GM12865 (cell line): ENCODE data around the gene TMOD3.
A peak's percentile ranks its signal among the peaks of the same experiment; 100 is the strongest.

Experiments
- DNase-seq: peaks from one replicate; pipeline ENCODE4 v3.0.0; 2010; ENCODE audit warnings: low read depth
- H3K4me3 ChIP-seq: 2 replicates; pipeline ENCODE4 v1.5.1; 2011; ENCODE audit warnings: mild to moderate bottlenecking, low read depth, low read length, control low read depth
- TF ChIP-seq, protein P1 (sequence below): IDR thresholded peaks from 2 replicates; pipeline ENCODE4 v1.5.1; 2011; ENCODE audit warnings: low read length, control low read depth, low read depth, inconsistent platforms; ENCODE audit not compliant: insufficient read depth; ENCODE audit errors: missing control alignments

Gene TMOD3

DNA sequence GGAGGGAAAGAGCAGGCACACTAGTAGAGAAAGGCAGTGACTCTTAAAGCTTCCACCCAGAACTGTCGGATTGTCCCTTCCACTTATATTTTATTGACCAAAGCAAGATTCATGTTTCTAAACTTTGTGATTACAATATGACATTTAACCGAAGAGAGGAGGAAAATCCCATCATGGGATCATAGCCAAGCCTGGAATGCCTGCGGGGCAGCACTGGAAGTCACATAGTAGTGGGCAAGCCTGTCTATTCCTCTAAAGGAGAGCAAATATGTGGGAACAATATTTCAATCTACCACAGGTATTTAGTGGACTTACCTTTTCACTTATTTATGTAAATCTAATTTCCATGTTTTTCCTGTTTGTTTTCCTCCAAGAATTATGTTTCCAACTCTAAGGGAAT, 3.8 kb upstream of the TMOD3 start:
- TF ChIP-seq, protein P1, sequence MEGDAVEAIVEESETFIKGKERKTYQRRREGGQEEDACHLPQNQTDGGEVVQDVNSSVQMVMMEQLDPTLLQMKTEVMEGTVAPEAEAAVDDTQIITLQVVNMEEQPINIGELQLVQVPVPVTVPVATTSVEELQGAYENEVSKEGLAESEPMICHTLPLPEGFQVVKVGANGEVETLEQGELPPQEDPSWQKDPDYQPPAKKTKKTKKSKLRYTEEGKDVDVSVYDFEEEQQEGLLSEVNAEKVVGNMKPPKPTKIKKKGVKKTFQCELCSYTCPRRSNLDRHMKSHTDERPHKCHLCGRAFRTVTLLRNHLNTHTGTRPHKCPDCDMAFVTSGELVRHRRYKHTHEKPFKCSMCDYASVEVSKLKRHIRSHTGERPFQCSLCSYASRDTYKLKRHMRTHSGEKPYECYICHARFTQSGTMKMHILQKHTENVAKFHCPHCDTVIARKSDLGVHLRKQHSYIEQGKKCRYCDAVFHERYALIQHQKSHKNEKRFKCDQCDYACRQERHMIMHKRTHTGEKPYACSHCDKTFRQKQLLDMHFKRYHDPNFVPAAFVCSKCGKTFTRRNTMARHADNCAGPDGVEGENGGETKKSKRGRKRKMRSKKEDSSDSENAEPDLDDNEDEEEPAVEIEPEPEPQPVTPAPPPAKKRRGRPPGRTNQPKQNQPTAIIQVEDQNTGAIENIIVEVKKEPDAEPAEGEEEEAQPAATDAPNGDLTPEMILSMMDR: no peak
- no peak for DNase-seq
- no peak overlapping the region for H3K4me3 ChIP-seq

DNA sequence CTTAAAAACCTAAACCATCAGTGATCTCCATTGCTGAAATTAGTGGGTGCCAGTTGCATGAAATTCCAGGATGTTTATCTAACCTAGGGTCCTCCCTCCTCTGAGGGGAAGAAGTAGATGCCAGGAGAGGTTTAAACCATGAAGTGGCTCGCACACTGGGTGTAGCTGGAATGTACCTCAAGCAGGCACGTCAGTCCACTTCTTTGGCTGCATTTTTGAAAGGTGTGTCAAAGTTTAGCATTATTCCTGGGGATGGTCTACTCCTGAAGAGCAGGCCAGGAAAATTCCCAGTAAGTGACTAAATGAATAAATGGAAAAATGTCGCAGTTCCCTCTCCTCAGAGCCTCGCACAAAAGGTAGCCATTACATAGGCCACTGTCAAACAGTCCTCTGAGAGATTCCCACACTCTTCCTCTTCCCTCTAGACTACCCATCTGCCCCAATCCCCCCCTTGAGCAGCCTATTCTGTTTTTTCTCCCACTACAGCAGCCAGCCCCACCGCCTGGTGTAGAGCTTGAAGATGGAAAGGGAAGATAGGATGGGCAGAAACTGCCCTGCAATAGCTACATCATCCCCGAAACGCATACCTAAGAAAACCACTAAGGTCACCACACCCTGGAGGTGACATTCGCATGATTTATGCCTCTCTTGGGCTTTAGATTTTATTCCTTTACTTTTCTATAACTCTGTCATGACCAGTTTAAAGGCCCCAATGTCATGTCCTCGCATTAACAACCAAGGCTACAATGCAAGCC, 655 bp upstream of the TMOD3 start:
- no peak overlapping the region for H3K4me3 ChIP-seq
- no peak for DNase-seq
- TF ChIP-seq, protein P1: no peak

DNA sequence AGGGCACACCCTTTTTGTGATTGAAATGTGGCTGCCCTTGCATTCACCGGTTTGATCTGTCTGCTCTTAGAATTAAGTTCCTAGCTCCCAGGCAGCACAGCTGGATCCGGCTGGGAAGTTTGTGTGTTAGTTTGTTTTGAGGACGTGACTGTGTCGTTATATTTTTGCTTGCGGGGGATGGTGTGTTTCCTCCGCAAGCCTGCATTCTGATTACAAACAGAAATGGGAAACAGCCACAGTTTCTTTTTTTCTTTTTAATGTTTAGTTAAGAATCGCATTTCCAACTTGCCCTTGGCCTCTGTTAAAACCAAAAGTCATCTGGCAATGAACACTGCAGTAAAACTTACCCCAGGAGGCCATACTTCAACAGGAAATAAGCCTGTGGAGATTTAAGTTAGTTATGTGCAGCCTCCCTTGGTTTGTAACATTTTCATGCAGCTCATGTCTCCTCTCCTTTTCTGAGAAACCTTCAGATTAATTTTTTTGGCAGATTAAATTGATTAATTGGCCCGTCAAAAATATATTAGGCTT, 888 bp downstream of the TMOD3 start:
- peak; percentile 37 for DNase-seq
- H3K4me3 ChIP-seq: peak overlapping the region; percentile 98
- TF ChIP-seq, protein P1: no peak

DNA sequence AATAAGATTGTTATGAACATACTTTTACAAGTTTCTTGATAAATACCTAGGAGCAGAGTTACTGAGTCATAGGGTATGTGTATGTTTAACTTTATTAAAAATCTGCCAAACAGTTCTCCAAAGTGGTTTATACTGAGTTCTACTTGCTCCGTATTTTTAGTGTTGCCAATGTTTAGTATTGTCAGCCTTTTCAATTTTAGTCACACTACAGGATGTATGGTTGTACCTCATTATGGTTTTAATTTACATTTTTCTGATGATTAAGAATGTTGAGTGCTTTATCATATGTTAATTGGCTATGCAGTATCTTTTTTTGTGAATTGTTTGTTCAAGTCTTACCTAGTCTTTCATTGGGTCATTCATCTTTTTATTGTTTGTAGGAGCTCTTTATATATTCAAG, 4.3 kb downstream of the TMOD3 start:
- TF ChIP-seq, protein P1: no peak
- no peak overlapping the region for H3K4me3 ChIP-seq

DNA sequence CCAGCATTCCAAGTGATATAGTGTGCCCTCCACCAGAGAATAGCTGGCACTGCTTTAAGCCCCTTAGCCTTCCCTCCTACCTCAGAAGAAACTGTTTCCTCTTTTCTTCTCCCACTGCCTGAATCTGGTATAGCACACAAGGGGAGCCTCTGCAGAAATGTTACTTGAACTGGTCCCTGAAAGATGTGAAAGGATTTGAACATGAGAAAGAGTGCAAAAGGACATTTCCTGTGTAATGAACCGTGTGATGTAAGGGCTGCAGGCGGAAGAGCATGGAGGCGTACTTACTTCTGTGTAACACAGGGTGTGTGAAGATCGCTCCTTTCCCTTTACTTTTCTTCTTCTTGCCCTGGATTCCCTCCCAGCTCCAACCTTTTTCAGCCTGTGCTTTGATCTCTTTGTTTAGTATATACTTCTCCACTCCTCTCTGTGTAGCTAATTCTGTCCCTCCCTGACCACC, 8.4 kb downstream of the TMOD3 start:
- DNase-seq: peak; percentile 60
- TF ChIP-seq, protein P1: no peak
- no peak overlapping the region for H3K4me3 ChIP-seq

More for the DNA sequence above, 4.3 kb downstream of the TMOD3 start:
- DNase-seq: no peak

DNA sequence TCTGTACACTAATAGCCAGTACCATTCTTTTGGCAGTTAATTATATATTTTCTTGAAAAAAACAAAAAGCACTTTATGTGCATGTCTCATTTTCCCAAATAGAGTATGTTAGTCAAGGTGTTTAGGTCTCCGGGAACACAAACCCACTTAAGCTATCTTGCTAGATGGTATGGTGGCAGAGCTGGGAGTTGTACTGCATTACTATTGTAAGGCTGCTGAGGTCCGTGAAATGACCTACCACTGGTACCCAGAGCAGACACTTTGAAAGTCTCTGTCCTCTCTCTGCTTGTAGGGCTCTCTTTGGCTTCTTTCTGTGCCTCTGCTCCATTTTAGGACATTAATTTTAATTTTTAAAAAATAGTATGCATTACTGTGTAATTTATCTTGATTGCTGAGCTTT, 8.8 kb downstream of the TMOD3 start:
- H3K4me3 ChIP-seq: no peak overlapping the region
- TF ChIP-seq, protein P1: no peak
- no peak for DNase-seq

DNA sequence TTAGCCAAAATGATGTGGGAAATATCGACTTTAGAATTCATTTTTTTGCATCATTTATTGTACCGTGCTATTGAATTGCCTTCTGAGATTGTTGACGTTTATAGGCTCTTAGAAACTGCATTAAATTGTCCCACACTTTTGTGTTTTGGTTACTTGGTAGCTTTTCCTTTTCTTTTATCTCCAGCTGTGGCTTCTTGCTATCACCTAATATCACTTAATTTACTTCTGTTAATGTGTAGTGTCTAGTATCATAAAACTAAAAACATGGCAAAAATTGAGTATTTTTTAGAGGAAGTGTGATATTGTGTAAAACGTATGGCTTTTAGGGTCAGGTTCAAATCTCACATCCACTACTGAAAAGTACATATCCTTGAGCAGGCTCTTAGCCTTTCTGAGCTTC, 11.2 kb downstream of the TMOD3 start:
- TF ChIP-seq, protein P1: no peak
- no peak for DNase-seq
- H3K4me3 ChIP-seq: no peak overlapping the region
